NB4 (cell line): Measurements from ENCODE around the gene PDZRN3.

ENCODE experiments used
- POLR2A ChIP-seq: IDR thresholded peaks from 2 replicates; pipeline ENCODE4 v1.6.1; 2011; ENCODE audit warnings: mild to moderate bottlenecking; ENCODE audit not compliant: insufficient read length; ENCODE audit errors: extremely low read depth
- TF ChIP-seq, protein P1 (sequence below): IDR thresholded peaks from one replicate; pipeline ENCODE4 v1.5.1; 2012; ENCODE audit warnings: low read depth, low read length

DNA sequence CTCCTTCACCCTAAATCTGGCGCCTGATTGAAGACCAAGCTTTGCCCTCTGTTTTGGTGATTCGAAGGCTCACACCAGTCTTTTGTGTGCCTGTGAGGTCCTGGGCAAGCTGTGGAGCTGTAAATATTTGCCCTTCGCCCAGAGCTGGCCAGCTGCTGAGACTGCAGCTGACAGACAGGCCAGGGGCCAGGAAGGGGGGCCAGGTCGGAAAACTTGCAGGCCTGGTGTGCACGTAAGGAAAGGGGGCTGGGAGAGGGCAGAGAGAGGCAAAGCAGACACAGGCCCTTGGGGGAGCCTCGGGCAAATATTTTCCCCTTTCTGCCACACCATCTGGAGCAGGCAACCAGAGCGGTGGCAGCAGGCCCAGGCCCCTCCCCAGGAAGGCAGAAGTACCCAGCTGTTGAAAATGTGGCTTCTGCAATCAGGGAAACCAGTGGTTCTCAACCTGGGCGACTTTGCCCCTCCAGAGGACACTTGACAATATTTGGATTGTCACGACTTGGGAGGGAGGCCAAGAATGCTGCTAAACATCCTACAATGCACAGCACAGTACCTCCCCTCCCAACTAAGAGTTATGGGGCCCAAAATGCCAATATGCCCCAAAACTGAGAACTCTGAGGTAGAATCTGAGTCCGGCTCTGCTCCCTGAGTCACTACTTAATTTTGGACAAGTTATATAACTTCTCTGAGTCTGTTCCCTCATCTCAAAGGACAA lies 2.5 kb downstream of the PDZRN3 start:
- TF ChIP-seq, protein P1, sequence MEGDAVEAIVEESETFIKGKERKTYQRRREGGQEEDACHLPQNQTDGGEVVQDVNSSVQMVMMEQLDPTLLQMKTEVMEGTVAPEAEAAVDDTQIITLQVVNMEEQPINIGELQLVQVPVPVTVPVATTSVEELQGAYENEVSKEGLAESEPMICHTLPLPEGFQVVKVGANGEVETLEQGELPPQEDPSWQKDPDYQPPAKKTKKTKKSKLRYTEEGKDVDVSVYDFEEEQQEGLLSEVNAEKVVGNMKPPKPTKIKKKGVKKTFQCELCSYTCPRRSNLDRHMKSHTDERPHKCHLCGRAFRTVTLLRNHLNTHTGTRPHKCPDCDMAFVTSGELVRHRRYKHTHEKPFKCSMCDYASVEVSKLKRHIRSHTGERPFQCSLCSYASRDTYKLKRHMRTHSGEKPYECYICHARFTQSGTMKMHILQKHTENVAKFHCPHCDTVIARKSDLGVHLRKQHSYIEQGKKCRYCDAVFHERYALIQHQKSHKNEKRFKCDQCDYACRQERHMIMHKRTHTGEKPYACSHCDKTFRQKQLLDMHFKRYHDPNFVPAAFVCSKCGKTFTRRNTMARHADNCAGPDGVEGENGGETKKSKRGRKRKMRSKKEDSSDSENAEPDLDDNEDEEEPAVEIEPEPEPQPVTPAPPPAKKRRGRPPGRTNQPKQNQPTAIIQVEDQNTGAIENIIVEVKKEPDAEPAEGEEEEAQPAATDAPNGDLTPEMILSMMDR: no peak
- TF ChIP-seq POLR2A: no peak
